Measurements from ENCODE around the gene GLI2. TPM values are rescaled to one million over a fixed set of nuclear protein-coding genes. Genes with fewer than 3 reads are reported as not detected.

Gene GLI2
- total and polyA plus RNA-seq, 2 donors from 2014 or later = 0.32 to 3.7 TPM

DNA sequence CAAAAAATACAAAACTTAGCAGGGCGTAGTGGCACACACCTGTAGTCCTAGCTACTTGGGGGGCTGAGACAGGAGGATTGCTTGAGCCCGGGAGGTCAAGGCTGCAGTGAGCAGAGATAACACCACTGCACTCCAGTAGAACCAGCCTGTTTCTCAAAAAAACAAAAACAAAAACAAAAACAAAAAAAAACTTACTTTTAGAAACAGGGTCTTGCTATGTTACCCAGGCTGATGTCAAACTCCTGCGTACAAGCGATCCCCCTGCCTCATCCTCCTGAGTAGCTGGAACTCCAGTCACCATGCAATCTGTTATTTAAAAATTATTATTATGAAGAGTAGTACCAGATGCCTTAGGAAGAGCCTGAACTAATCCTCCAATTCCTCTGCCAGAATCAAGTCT lies 35.0 kb upstream of the GLI2 start:
- Histone ChIP-seq H3K27ac (ENCODE audit: low read depth in 2 of 2, low read length in 2 of 2) (no peak overlapping the region), H3K27me3 (ENCODE audit: control insufficient read depth, insufficient read depth, low read length) (no peaks in the 10 kb centered on the region), H3K4me1 (ENCODE audit: control insufficient read depth in 2 of 3, insufficient read depth in 2 of 3, low read depth in 1 of 3, low read length in 3 of 3) (no peaks in the 10 kb centered on the region), H3K9ac (ENCODE audit: low read length in 3 of 3) (no peak overlapping the region), H3K36me3 (ENCODE audit: control insufficient read depth in 2 of 3, insufficient read depth in 3 of 3, low read length in 3 of 3) (no peaks in the 10 kb centered on the region), H3K9me3 (ENCODE audit: control insufficient read depth in 2 of 3, insufficient read depth in 1 of 3, low read length in 3 of 3) (no peaks in the 10 kb centered on the region), H3K4me3 (ENCODE audit: low read length in 3 of 3) (no peak overlapping the region)
- DNase-seq (no peak), FAIRE-seq (no peak)
- TF ChIP-seq, protein P1, sequence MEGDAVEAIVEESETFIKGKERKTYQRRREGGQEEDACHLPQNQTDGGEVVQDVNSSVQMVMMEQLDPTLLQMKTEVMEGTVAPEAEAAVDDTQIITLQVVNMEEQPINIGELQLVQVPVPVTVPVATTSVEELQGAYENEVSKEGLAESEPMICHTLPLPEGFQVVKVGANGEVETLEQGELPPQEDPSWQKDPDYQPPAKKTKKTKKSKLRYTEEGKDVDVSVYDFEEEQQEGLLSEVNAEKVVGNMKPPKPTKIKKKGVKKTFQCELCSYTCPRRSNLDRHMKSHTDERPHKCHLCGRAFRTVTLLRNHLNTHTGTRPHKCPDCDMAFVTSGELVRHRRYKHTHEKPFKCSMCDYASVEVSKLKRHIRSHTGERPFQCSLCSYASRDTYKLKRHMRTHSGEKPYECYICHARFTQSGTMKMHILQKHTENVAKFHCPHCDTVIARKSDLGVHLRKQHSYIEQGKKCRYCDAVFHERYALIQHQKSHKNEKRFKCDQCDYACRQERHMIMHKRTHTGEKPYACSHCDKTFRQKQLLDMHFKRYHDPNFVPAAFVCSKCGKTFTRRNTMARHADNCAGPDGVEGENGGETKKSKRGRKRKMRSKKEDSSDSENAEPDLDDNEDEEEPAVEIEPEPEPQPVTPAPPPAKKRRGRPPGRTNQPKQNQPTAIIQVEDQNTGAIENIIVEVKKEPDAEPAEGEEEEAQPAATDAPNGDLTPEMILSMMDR (IDR thresholded peaks at IDR 0.05; ENCODE audit: borderline replicate concordance, extremely low read depth, insufficient read depth) = no peak
- intact Hi-C loops (cut with DNase I) = loop anchor here (5.0 kb wide), 1 partner anchor 372 kb away; no protein-coding TSS in a partner anchor

DNA sequence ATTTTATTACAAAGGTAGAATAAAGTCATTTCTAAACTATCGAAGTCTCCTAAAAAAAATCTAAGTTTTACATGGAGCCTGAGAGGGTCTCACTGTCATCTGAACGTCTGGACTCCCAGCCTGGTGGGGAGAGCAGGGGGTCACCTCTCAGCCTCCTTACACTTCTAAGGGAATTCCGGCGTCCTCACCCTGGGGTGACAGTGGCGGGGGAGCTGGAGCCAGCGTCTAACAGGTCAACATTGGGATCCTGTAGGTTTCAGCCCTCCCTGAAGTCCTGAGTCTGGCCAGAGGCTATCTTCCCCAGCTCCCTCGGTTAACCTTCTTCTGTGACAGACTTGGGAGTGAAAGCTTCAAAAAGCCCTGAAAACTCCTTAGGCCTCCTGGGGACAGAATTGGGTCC lies 34.6 kb upstream of the GLI2 start:
- FAIRE-seq (no peak), DNase-seq (no peak)
- Histone ChIP-seq H3K27ac (ENCODE audit: low read depth in 2 of 2, low read length in 2 of 2) (no peak overlapping the region), H3K9ac (ENCODE audit: low read length in 3 of 3) (no peak overlapping the region), H3K4me3 (ENCODE audit: low read length in 3 of 3) (no peak overlapping the region), H3K27me3 (ENCODE audit: control insufficient read depth, insufficient read depth, low read length) (no peaks in the 10 kb centered on the region), H3K9me3 (ENCODE audit: control insufficient read depth in 2 of 3, insufficient read depth in 1 of 3, low read length in 3 of 3) (no peaks in the 10 kb centered on the region), H3K4me1 (ENCODE audit: control insufficient read depth in 2 of 3, insufficient read depth in 2 of 3, low read depth in 1 of 3, low read length in 3 of 3) (no peaks in the 10 kb centered on the region), H3K36me3 (ENCODE audit: control insufficient read depth in 2 of 3, insufficient read depth in 3 of 3, low read length in 3 of 3) (no peaks in the 10 kb centered on the region)
- intact Hi-C loops (cut with DNase I) = loop anchor here (5.0 kb wide), 1 partner anchor 371 kb away; no protein-coding TSS in a partner anchor
- TF ChIP-seq, protein P1 (IDR thresholded peaks at IDR 0.05; ENCODE audit: borderline replicate concordance, extremely low read depth, insufficient read depth) = no peak

DNA sequence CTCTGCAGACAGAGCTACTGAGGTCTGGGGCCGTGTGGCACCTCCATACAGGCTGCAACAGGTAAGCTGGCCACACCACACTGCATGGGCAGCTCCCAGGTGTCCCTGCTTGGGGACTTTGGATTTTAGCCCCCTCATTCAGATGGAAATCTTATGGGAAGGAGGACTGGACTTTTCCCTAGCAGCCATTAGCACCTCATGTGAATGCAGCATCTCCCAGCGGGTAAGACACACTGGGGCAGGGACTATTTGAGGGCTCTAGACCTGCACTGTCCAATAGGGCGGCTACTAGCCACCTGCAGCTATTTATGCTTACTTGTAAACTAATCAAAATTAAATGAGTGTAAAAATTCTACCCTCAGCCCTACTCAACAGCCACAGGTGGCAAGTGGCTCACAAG lies 34.2 kb upstream of the GLI2 start:
- no peak for FAIRE-seq

More for the DNA sequence above, 34.2 kb upstream of the GLI2 start:
- Histone ChIP-seq H3K9me3 (ENCODE audit: control insufficient read depth in 2 of 3, insufficient read depth in 1 of 3, low read length in 3 of 3) (no peaks in the 10 kb centered on the region), H3K4me3 (ENCODE audit: low read length in 3 of 3) (no peak overlapping the region), H3K27me3 (ENCODE audit: control insufficient read depth, insufficient read depth, low read length) (no peaks in the 10 kb centered on the region), H3K27ac (ENCODE audit: low read depth in 2 of 2, low read length in 2 of 2) (no peak overlapping the region), H3K4me1 (ENCODE audit: control insufficient read depth in 2 of 3, insufficient read depth in 2 of 3, low read depth in 1 of 3, low read length in 3 of 3) (no peaks in the 10 kb centered on the region), H3K36me3 (ENCODE audit: control insufficient read depth in 2 of 3, insufficient read depth in 3 of 3, low read length in 3 of 3) (no peaks in the 10 kb centered on the region), H3K9ac (ENCODE audit: low read length in 3 of 3) (no peak overlapping the region)
- DNase-seq = no peak
- TF ChIP-seq, protein P1 (IDR thresholded peaks at IDR 0.05; ENCODE audit: borderline replicate concordance, extremely low read depth, insufficient read depth) = no peak
- intact Hi-C loops (cut with DNase I) = loop anchor here (5.0 kb wide), 1 partner anchor 371 kb away; no protein-coding TSS in a partner anchor

Measured in kidney (tissue), 14 donors.